GM23338 (cell line): ENCODE results near the gene ERMN.

ENCODE experiments used
- CTCF ChIP-seq, 2 experiments: fragments of 200-600 bp in 1 of 2; sonication (generic) in 1 of 2; conservative IDR thresholded peaks; 2 replicates each; pipeline versions ENCODE4 v1.5.1 to v1.6.1; 2016 to 2017; ENCODE audit warnings: antibody characterized with exemption in 2 of 2, low read depth in 2 of 2, mild to moderate bottlenecking in 2 of 2, moderate library complexity in 1 of 2
- EZH2 ChIP-seq: fragments of 200-600 bp; sonication (generic); IDR thresholded peaks from one replicate; pipeline ENCODE4 v1.8.0; 2017; ENCODE audit warnings: antibody characterized with exemption, mild to moderate bottlenecking, low read depth; ENCODE audit not compliant: unreplicated experiment
- EZH2phosphoT487 ChIP-seq: fragments of 200-600 bp; sonication (generic); IDR thresholded peaks from one replicate; pipeline ENCODE4 v1.8.1; 2018; ENCODE audit warnings: antibody characterized with exemption; ENCODE audit not compliant: unreplicated experiment
- JUNB ChIP-seq: IDR thresholded peaks from one replicate; pipeline ENCODE4 v1.6.1; 2016; ENCODE audit warnings: antibody characterized with exemption; ENCODE audit not compliant: unreplicated experiment
- NANOG ChIP-seq: IDR thresholded peaks from 2 replicates; pipeline ENCODE4 v1.6.1; 2016; ENCODE audit warnings: antibody characterized with exemption, borderline replicate concordance
- POLR2AphosphoS5 ChIP-seq: IDR thresholded peaks from 2 replicates; pipeline ENCODE4 v1.6.1; 2016; ENCODE audit warnings: antibody characterized with exemption, low read depth
- REST ChIP-seq: IDR thresholded peaks from one replicate; pipeline ENCODE4 v1.6.1; 2018; ENCODE audit warnings: antibody characterized with exemption; ENCODE audit not compliant: unreplicated experiment
- STAT1 ChIP-seq: IDR thresholded peaks from one replicate; pipeline ENCODE4 v1.6.1; 2016; ENCODE audit warnings: antibody characterized with exemption; ENCODE audit not compliant: unreplicated experiment
- ZNF331 ChIP-seq: fragments of 250-450 bp; sonication (Bioruptor Pico); IDR thresholded peaks from 2 replicates; pipeline ENCODE4 v1.5.0; 2020; ENCODE audit warnings: low read depth, mild to moderate bottlenecking, moderate library complexity

- TF ChIP-seq EZH2phosphoT487 (no peak), EZH2 (no peak), NANOG (no peak), STAT1 (no peak), CTCF (conservative IDR thresholded peaks at IDR 0.05; ENCODE audit: low read depth in 2 of 2) (no peak), ZNF331 (CRISPR knock-in tag) (no peak), REST (no peak), POLR2AphosphoS5 (no peak), JUNB (no peak)
These were observed 9.7 kb downstream of the ERMN start for GRCh38 chr2:157315901-157316300.
